HG03571 (cell line): ENCODE measurements around the gene TSKS.

Experiments
- ATAC-seq: cut with Tn5 transposase; IDR thresholded peaks from one replicate; pipeline ENCODE4 v1.9.1; 2021; ENCODE audit not compliant: unreplicated experiment

TSKS gene

DNA sequence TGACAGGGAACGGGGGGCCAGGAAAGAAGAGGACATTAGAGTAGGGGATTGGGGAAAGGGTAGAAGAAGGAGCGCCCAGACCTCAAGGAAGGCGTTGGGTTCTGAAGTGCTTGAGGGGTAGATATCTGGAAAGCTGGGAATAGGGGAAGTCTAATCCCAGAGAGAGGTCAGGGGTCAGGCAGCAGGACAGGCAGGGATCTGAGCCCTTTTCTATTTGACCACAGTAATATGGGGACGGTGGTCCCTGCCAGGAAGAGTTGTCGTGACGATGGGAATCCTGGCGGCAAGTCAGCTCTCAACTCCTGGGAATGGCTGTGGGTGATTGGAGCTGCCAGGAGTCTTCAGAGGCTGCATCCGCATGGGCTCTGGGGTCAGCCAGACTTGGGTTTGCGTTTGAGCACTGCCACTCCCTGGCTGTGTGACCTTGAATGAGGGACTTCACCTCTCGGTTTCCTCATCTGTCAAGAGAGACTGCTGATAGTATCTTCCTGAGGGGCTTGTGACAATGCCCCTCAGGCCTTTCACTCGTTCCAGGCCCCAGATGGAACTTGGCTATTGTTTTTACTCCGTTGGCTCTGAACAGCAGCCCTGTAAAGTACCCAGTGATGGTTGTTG, 5.0 kb upstream of the TSKS start:
- no peak for ATAC-seq

DNA sequence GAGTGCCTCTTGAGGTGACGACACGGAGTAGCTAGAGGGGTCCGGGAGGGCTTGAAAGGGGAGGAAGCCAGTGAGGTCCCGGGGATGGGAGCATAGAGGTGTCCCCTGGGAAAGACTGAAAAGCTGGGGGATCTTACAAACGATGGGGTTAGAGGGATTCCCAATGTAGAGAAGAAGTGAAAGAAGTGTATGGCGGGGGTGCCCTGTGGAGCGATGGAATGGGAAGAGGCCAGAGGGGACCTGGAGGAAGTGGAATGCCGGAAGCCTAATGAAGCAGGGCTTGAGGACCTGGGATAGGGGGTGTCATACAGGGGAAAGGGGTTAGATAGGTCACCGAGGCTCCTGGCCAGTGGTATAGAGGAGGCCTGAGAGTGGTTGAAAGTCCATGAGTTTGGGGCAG, 4.3 kb upstream of the TSKS start:
- ATAC-seq = no peak

DNA sequence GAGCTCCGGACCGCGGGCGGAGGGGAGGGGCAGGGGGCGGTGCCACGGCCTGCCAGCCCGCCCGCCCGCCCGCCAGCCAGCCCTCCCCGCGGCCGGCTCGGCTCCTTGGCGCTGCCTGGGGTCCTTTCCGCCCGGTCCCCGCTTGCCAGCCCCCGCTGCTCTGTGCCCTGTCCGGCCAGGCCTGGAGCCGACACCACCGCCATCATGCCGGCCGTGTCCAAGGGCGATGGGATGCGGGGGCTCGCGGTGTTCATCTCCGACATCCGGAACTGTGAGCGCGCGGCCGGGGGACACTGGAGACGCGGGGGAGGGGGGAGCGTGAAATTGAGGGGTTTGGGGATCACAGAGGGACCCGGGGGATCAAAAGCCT, 3.8 kb upstream of the TSKS start, which contains the start of gene AP2A1:
Gene AP2A1 (plus strand): TSS at position 72 of the 370 bp plus-strand sequence. CDS start 133 bp downstream, at position 205.
- ATAC-seq = no peak

DNA sequence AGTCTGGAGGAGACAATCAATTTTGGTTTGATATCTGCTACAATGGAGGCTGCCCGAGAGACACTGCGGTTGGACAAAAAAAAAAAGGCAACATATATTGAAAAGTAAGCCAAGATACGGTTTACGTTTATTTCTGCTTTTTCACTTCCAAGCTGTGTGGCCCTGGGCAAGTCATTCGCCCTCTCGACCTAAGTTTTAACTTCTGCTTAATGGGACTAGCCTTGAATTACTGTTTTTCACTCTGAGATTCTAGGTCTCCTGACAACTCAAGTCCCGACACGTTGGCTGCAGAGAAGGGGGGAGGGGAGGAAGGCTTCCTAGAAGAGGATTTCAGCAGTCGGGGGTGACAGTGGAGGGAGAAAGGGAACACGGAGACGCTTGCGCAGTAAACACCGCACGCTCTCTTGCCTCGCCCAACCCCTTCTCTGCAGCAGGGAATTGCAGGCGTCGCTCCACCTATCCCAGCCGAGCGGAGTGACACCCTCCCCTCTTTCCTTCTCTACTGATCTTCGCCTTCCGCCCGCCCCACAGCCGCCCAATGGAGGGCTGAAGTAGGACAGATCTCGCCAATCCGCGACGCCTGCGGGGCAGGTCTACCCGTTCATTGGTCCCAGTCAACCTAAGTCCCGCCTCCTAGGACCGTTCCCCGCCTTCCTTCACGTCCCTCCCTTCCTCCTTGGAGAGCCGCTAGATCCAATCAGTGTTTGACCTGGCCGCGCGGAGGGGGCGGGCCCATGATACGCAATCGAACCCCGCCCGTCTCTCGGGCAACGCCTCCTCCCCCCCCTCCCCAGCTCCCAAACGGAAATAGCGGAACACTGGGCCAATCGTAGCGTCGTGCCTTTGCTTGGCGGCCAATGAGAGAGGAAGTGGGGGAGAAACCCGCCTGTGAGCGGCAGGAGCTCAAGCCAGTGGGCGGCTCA, 3.2 kb upstream of the TSKS start:
- peak; percentile 86 for ATAC-seq

DNA sequence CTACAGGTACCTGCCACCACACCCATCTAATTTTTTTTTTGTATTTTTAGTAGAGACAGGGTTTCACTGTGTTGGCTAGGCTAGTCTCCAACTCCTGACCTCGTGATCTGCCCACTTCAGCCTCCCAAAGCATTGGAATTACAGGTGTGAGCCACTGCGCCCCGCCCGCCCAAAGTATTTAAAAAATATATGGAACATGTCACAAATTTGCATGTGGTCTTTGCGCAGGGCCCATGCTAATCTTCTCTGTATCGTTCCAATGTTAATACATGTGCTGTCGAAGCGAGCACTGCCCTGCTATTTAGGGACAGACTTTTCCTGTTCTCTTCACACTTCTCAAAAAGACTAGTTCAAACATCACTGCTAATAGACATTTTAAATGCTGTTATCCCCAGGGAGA, 1.2 kb upstream of the TSKS start:
- no peak for ATAC-seq

DNA sequence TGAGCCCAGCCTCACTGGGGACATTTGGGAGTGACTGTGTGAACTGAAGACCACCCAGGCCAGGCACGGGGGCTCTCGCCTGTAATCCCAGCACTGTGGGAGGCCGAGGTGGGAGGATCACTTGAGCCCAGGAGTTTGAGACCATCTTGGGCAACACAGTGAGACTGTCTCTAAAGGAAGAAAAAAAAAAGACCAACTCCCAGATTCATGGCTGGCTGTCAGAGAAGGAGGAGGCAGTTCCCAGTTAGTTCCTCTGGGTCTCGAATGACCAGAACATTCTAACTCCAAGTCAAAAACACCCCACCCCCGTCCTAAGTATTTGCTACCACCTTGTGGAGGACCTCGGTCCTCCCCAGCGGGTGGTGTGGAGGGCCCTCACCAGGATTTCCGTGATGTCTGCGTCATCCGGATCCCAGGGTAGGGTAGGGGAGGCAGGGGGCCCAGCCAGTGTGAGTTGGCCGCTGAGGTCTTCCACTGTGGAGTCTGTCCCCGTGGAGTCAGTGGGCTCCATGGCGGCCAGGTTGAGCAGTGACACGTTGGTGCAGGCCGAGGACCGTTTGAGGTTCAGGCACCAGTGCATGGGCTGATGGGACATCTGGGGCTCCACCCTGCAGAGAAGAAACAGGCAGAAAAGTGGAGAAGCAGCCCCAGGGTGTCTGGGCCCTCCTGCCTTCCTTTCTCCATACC, 1.3 kb downstream of the TSKS start:
- no peak for ATAC-seq

DNA sequence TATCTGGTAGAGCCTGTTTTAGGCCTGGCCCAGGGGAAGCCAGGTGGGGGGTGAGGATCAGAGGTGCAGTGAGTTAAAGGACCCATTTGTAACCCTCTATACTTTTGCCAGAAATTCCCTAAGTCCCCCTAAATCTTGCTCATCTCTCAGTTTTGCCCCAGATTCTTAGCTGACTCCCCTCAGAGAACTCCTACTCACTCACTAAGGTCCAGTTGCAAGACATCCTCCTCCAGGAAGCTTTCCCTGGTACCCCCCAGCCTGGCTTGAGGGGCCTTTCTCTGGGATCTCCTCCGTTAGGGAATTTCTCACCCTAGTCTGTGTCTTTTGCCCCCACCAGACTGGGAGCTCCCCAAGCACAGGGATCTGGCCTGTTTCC, 1.9 kb downstream of the TSKS start:
- ATAC-seq = no peak

DNA sequence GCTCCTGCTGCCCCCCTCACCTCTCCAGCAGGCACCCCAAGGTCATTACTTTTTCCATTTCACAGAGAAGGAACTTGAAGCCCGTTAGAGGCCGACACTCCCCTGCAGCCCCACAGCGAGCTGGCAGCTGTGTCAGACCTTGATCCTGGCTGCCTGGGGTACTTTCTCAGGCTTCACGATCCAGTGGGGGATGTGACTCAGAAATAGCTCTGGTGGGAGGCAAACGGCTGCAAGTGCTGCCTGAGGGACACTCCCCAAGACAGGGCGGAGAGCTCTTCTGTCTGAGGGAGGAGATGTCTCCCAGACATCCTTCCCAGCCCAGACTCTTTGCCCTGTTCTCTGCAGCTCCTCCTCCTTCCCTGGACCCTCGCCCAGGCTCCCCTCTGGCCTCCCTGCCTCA, 4.8 kb downstream of the TSKS start:
- no peak for ATAC-seq

DNA sequence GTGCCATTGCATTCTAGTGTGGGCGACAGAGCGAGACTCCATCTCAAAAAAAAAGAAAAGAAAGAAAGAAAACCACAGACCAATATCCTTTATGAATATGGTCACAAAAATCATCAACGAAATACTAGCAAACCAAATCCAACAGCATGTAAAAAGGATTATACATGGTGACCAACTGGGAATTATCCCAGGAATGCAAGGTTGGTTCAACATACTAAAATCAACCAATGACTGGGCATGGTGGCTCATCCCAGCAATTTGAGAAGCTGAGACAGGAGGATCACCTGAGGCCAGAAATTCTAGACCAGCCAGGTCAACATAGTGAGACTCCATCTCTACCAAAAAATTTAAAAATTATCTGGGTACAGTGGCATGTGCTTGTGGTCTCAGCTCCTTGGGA, 7.2 kb downstream of the TSKS start:
- ATAC-seq = no peak

DNA sequence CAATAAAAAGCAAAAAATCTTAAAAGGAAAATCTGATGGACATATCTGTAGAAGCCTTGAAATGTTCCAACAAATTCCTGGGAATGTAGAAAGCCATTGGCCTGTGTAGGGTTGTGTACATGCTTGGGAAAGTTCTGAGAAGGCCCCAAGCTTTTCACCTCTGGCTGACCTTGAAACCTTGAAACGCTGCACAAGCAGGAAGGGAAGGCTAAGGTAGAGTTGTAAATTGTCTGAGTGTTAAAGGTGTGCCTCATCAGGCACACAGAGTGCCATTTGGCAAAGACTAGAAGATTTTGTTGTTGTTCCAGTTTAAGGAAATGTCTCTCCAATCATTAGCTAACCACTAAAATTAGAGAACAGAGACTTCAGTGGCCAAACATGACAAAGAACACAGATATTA, 10.4 kb downstream of the TSKS start:
- no peak for ATAC-seq

DNA sequence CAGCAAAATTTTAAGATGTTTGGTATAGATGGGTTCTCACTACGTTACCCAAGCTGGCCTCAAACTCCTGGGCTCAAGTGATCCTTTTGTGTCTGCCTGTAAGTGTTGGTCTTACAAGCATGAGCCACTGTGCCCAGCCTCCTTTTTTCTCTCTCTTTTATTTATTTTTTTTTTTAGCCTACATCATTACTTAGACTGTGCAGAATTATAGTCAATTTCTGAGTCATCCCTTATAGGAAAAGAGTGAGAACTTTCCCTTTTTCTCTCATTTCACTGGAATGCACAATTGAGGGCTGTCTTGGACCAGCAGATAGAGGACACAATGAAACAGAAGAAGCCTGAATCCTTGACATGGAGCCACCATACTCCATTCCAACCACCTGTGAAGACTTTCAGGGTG, 13.3 kb downstream of the TSKS start:
- no peak for ATAC-seq

DNA sequence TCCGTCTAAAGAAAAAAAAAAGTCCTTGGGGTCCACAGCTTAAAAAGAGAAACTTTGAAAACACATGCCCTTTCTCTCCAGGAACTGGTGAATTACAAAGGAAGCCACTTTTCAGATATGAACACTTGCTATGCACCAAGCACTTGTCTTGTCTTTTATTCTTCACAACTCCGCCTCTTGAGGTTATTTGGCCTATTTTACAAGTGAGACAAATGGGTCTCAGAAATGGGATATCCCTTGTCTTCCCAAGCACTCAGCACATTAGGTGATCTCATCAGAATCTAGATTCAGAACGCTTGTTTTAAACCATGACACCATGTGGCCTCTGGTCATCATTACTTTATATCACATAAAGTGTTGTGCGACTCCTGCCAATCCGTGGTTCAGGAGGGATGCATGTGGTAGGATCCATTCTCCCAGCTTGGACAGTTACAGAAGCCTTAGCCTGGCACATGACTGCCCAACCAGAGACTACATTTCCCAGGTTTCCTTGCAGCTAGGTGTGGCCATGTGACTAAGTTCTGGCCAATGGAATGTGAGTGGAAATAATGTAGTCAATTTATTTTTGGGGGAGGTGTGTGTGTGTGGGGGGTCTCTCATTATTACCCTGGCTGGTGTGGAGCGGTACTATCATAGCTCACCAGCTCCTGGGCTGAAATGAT, 13.9 kb downstream of the TSKS start:
- no peak for ATAC-seq

DNA sequence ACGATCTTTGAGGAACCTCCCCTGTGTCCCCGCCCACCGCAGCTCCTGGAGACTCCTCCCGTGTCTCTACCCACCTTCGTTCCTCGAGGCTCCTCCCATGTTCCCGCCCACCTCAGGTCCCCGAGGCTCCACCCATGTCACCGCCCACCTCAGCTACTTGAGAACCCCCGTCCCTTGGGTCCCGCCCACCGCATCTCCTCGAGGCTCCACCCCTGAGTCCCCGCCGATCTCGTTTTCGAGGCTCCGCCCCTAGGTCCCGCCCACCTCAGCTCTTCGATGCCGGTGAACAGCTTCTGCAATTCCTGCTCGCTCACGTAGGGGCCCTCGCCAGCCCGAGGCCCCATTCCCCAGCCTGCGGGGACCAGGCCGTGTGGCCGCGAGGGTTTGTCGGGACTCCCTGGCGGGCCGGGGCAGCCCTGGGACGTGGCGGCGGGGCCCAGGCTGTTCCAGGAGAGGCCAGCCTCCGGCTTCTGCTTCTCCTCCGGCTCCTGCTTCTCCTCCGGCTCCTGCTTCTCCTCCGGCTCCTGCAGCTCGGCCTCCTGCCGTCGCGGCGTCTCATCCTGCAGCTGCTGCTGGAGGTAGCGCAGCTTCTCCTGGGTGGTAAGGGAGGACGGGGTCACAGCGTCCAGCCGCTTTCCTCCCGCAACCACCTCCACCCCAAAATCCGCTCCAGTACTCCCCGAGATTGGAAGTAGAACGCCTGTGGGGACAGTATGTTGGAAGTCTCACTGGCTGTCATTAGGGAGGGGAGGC, 16.7 kb downstream of the TSKS start:
- ATAC-seq = no peak

DNA sequence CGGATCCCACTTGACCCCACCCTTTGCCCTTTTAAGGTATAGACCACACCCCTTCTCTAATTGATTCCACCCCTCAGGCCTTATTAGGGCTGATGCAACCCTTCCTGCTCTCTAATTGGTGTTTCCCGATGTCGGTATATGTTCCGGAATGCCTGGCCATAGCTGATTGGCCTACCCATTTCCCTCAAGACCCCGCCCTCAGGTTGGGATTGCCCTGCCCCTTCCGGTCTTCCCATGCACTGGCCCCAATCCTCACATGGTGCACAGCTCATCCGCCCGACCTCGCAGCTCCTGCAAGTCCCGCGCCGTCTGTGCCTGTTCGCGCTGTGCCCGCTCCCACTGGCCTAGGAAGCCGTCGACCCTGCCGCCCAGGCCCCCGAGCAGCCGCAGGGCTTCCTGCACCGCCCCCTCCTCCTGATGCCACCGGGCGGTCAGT, 18.1 kb downstream of the TSKS start:
- ATAC-seq = no peak

DNA sequence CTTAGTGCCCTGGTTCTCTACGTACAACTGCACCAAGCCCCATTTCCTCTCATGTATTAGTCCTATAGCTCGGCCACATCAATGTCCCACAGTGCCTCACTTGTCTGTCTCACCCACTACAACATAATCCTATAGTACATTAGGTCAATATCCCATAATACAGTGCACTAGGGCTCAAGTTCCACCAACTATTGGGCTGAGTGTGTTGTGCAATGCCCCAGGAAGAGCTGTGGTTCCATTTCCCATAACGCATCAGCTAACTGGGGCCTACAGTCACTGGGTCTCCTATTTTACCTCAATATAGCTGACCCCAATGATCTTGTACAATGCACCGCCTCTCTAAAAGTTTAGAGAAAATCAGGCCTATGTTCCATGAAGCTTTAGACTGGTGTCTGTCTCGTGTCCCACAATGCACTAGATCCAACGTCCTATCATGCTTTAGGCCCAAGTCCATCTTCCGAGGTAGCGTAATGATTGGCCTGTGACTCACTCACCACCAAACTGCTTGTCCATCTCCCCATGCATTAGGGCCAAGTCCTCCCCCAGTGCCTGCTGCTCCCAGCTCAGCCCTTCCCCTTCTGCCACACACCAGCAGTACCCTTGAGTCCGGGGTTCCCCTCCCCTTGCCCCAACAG, 21.8 kb downstream of the TSKS start:
- no peak for ATAC-seq

DNA sequence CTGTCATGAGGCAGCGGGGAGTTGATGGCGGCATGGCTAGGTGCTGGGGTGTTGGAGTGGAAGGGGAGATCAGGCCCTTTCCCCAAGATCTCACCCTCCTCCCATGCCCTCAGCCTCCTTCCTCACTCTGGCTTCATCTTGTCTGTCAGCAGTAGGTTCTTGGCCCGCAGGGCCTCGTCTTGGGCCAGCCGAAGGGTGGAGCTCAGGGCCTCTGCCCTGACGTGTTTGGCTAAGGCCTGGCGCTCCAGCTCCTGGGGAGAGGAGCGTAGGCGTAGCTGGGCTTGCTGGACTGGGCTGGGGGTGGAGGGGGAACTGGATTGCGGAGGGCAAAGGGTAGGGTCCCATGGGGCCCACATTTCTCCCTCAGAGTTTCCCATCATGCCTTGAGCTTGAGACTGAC, 23.2 kb downstream of the TSKS start:
- ATAC-seq = no peak

DNA sequence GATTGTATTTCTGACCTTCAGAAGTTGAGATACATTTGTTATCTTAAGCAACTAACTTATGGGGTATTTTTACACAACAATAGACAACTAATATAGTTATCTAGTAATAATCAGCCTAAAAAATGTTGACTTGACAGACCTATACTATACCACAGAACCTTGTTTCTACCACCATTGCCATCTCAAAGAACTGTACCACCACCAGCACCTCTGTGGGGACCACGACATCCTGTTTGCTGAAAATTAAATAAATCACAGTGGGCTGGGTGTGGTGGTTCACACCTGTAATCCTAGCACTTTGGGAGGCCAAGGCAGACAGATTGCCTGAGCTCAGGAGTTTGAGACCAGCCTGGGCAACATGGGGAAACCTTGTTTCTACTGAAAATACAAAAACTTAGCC, 24.0 kb downstream of the TSKS start:
- ATAC-seq = no peak

DNA sequence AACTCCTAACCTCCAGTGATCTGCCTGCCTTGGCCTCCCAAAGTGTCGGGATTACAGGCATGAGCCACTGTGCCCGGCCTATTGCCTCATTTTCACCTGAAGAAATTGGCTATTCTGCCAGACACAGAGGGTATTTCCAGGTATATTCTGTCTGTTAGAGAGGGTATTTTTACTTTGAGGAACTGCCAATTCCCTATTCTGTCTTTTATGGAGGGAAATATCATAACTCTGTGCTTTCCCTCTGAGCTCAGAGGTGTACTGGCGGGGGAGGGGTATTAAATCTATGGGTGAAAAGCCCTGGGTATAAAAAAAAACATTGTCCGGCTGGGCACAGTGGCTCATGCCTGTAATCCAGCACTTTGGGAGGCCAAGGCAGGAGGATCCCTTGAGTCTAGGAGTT, 24.8 kb downstream of the TSKS start:
- no peak for ATAC-seq

DNA sequence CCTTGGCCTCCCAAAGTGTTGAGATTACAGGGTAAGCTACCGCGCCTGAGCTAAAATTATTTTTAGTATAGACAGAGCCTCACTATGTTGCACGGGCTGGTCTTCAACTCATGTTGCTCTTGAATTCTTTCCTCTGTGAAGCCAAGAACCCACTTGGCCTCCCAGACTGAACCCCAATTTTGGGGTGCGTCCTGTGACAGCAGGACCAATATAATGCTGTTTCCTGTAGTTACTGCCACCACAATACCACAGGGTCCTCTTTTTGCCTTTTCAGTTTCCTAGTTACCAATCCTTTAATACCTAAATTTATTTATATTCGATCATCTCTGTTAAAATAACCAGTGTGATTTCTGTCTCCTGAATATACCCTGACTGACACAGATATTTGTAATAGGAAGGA, 32.9 kb downstream of the TSKS start:
- no peak for ATAC-seq
